PC-3 (cell line): ENCODE data around the gene GUCY2D.

Source experiments
- EZH2 ChIP-seq: fragments of 300-600 bp; sonication (generic); IDR thresholded peaks from one replicate; pipeline ENCODE4 v1.6.1; 2017; ENCODE audit warnings: antibody characterized with exemption, mild to moderate bottlenecking, low read length; ENCODE audit not compliant: unreplicated experiment
- TF ChIP-seq, protein P1 (sequence below): fragments of 300-600 bp; sonication (generic); conservative IDR thresholded peaks from 2 replicates; pipeline ENCODE4 v1.5.1; 2017; ENCODE audit warnings: antibody characterized with exemption, low read depth, mild to moderate bottlenecking, low read length

DNA sequence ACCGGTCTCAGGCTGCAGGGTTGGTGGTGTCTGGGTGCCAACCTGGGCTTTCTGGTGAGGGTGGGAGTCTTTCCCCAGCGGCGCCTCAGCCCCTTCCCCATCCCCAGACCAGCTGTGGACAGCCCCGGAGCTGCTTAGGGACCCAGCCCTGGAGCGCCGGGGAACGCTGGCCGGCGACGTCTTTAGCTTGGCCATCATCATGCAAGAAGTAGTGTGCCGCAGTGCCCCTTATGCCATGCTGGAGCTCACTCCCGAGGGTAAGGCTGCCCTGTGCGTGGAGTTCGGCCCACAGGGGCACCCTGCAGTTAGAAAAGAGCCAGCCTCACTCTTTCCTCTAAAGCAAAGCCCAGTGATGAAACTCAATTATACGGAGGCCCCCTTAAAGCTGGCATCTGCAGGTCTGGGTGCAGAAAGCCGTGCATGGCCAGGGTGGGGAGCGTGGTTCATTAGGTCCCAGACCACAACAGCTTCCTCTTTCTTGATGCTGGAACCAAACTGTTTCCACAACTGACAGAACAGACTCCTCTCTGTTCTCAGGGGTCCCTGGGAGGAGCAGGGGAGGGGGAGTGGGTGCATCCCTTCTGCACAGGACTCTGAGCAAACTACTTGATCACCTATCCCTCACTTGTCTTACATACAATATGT lies 10.7 kb downstream of the GUCY2D start:
- TF ChIP-seq, protein P1, sequence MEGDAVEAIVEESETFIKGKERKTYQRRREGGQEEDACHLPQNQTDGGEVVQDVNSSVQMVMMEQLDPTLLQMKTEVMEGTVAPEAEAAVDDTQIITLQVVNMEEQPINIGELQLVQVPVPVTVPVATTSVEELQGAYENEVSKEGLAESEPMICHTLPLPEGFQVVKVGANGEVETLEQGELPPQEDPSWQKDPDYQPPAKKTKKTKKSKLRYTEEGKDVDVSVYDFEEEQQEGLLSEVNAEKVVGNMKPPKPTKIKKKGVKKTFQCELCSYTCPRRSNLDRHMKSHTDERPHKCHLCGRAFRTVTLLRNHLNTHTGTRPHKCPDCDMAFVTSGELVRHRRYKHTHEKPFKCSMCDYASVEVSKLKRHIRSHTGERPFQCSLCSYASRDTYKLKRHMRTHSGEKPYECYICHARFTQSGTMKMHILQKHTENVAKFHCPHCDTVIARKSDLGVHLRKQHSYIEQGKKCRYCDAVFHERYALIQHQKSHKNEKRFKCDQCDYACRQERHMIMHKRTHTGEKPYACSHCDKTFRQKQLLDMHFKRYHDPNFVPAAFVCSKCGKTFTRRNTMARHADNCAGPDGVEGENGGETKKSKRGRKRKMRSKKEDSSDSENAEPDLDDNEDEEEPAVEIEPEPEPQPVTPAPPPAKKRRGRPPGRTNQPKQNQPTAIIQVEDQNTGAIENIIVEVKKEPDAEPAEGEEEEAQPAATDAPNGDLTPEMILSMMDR = no peak
- no peak for TF ChIP-seq EZH2
